PFSK-1 (cell line): ENCODE results near the gene MRPS21.

Source experiments
- FOXP2 ChIP-seq: optimal IDR thresholded peaks from 2 replicates; pipeline ENCODE3; 2011; ENCODE audit warnings: borderline replicate concordance, control low read depth, inconsistent platforms; ENCODE audit not compliant: insufficient read depth; ENCODE audit errors: extremely low read length, extremely low read depth
- POLR2AphosphoS5 ChIP-seq: IDR thresholded peaks from 2 replicates; pipeline ENCODE4 v1.6.1; 2012; ENCODE audit warnings: low read depth, mild to moderate bottlenecking, control low read depth, low read length, moderate library complexity
- REST ChIP-seq, 2 experiments: IDR thresholded peaks; 2 replicates each; pipeline versions ENCODE4 v1.6.1 to v1.8.0; 2011 to 2012; ENCODE audit warnings: low read depth in 2 of 2, low read length in 2 of 2, control low read depth in 1 of 2, inconsistent platforms in 1 of 2, mild to moderate bottlenecking in 1 of 2, moderate library complexity in 1 of 2; ENCODE audit not compliant: insufficient read depth in 1 of 2
- SIN3A ChIP-seq: IDR thresholded peaks from 2 replicates; pipeline ENCODE4 v1.6.1; 2012; ENCODE audit warnings: mild to moderate bottlenecking, low read length, moderate library complexity, borderline replicate concordance; ENCODE audit not compliant: insufficient read depth
- TAF1 ChIP-seq: IDR thresholded peaks from 2 replicates; pipeline ENCODE4 v1.6.1; 2012; ENCODE audit warnings: low read length, control low read depth, borderline replicate concordance; ENCODE audit not compliant: insufficient read depth

The MRPS21 gene

GRCh38 chr1:150257624-150258585 is 35.8 kb upstream of the MRPS21 start, which contains the start of gene CA14:
Gene CA14, plus strand, starts transcription at chr1:150257774. Its CDS starts 355 bp downstream, at chr1:150258129.
- TF ChIP-seq REST (IDR thresholded peaks at IDR 0.05; ENCODE audit: insufficient read depth in 1 of 2, low read depth in 2 of 2, low read length in 2 of 2) (no peak), FOXP2 (no peak), TAF1 (no peak), SIN3A (no peak), POLR2AphosphoS5 (no peak)

- TF ChIP-seq REST (IDR thresholded peaks at IDR 0.05; ENCODE audit: insufficient read depth in 1 of 2, low read depth in 2 of 2, low read length in 2 of 2) = no peak
- TF ChIP-seq FOXP2 = no peak
- TF ChIP-seq TAF1 = no peak
- TF ChIP-seq SIN3A = no peak
- TF ChIP-seq POLR2AphosphoS5 = no peak
These were observed 34.4 kb upstream of the MRPS21 start for GRCh38 chr1:150259217-150259616.

DNA sequence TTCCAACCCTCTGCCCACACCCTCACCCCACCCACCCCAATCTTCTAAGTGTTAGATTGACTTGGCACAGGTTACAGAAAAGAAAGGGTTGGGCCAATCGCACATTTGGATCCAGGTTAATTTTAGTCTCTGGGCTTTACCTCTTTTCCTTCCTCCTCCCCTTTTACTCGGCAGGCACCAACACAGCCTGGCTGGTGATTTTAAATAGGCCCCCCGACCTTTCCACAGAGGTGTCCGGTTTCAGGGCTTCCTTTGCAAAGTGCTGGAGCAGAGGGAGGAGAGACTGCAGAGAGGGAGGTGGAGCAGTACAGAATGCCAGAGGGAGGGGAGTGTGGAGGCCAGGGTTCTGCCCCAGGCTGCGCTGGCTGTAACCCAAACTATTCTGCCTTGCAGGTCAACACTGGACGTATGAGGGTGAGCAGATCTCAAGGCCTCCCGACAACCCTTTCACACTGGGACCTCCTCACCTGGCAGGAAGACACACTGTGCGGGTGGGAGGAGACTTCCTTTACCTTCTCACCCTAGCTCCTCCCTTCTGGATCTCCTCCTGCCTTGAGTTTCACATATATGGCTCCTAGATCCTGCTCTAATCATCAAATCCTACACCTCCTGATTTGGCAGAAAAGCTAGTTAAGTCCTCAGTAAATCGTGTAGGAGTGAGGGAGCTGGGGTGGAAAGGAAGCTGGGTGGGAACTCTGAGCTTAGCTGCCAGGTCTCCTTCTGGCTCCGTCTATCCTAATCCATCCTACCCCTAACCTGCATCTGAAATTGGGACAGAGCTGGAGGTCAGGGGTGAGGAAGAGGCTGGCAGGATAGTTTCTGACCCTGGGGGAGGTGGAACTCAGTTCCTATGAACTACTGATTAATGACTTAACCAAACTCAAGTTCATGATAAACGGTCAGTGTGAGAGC is 33.6 kb upstream of the MRPS21 start:
- TF ChIP-seq SIN3A = no peak
- no peak for TF ChIP-seq TAF1
- TF ChIP-seq REST (IDR thresholded peaks at IDR 0.05; ENCODE audit: insufficient read depth in 1 of 2, low read depth in 2 of 2, low read length in 2 of 2) = no peak
- no peak for TF ChIP-seq FOXP2
- TF ChIP-seq POLR2AphosphoS5 = no peak

GRCh38 chr1:150261367-150261766 is 32.3 kb upstream of the MRPS21 start:
- TF ChIP-seq REST (IDR thresholded peaks at IDR 0.05; ENCODE audit: insufficient read depth in 1 of 2, low read depth in 2 of 2, low read length in 2 of 2) (no peak), SIN3A (no peak), TAF1 (no peak), POLR2AphosphoS5 (no peak), FOXP2 (no peak)
